ENCODE data around the gene PNMA8B. TPM values are rescaled to one million over a fixed set of nuclear protein-coding genes. Genes with fewer than 3 reads are reported as not detected.

PNMA8B gene
- total and polyA plus RNA-seq, 2 experiments from 2014 or later: 0.50 to 1.0 TPM

DNA sequence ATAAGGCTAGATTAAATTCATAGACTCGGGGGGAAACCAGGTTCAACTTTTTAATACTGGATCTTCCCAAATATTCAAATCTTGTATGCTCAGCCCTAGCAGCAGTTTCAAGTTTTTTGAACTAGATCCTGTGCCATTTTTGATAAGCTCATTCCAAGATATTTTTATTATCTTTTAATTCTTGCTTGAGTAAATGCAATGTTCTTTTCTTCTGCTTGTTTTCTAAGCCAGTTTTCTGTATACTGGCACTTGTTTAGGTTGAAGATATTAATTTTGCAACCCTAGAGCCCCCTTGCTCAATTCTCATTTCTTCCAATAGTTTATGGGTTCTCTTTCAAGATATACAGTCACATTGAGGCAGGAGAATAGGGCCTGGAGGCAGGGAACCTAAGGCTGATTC, 53.8 kb downstream of the PNMA8B start:
- Histone ChIP-seq H3K27me3 (no peaks in the 10 kb centered on the region), H3K4me2 (no peak overlapping the region), H3K79me2 (no peaks in the 10 kb centered on the region), H3K9me2 (replicated peaks; ENCODE audit: insufficient read depth) (no peaks in the 10 kb centered on the region), H3K4me3 (no peak overlapping the region), H2AFZ (no peak overlapping the region), H3K27ac (no peak overlapping the region), H3K4me1 (ENCODE audit: insufficient read depth) (peaks cover 6% of the 10 kb centered on the region), H4K20me1 (ENCODE audit: insufficient read depth, poor library complexity, severe bottlenecking) (no peaks in the 10 kb centered on the region), H3K9me3 (ENCODE audit: low read depth) (no peaks in the 10 kb centered on the region), H3K36me3 (replicated peaks; ENCODE audit: insufficient read depth, low read depth) (no peaks in the 10 kb centered on the region)
- 73% methylated on average over 1 of the region's 1 CpG for WGBS (ENCODE audit: low lambda C conversion rate, missing lambda C conversion rate)
- TF ChIP-seq EZH2phosphoT487 (IDR thresholded peaks at IDR 0.05; ENCODE audit: low read depth, severe bottlenecking, unreplicated experiment) (no peak), EZH2 (IDR thresholded peaks at IDR 0.05; ENCODE audit: borderline replicate concordance) (no peak)
- TF ChIP-seq, protein P1, sequence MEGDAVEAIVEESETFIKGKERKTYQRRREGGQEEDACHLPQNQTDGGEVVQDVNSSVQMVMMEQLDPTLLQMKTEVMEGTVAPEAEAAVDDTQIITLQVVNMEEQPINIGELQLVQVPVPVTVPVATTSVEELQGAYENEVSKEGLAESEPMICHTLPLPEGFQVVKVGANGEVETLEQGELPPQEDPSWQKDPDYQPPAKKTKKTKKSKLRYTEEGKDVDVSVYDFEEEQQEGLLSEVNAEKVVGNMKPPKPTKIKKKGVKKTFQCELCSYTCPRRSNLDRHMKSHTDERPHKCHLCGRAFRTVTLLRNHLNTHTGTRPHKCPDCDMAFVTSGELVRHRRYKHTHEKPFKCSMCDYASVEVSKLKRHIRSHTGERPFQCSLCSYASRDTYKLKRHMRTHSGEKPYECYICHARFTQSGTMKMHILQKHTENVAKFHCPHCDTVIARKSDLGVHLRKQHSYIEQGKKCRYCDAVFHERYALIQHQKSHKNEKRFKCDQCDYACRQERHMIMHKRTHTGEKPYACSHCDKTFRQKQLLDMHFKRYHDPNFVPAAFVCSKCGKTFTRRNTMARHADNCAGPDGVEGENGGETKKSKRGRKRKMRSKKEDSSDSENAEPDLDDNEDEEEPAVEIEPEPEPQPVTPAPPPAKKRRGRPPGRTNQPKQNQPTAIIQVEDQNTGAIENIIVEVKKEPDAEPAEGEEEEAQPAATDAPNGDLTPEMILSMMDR (IDR thresholded peaks at IDR 0.05; ENCODE audit: poor library complexity): no peak
- no peak for DNase-seq (ENCODE audit: low spot score)

Other genes with a start within 250 kb of the PNMA8B start
- gene HIF3A, start 198.8 kb downstream of the PNMA8B start, total RNA-seq: 54.6 and 56.8 TPM in 2 replicates
- 145 and 149 TPM in 2 replicates for gene HIF3A, start 198.8 kb downstream of the PNMA8B start, polyA plus RNA-seq
- 48.6 and 51.2 TPM in 2 replicates for gene PPP5C, start 148.8 kb downstream of the PNMA8B start, total RNA-seq
- gene PPP5C, start 148.8 kb downstream of the PNMA8B start, polyA plus RNA-seq: 67.6 and 68.8 TPM in 2 replicates
- gene CCDC8, start 82.3 kb downstream of the PNMA8B start, total RNA-seq: 36.4 and 51.7 TPM in 2 replicates
- 46.8 and 55.9 TPM in 2 replicates for gene CCDC8, start 82.3 kb downstream of the PNMA8B start, polyA plus RNA-seq
- 0.27 TPM in 1 of 2 replicates, not detected in the other for gene PNMA8C, start 66.9 kb downstream of the PNMA8B start, total RNA-seq
- not detected in 2 replicates for gene PNMA8C, start 66.9 kb downstream of the PNMA8B start, polyA plus RNA-seq
- gene PNMA8A, start 24.3 kb downstream of the PNMA8B start, total RNA-seq: 11.2 and 11.4 TPM in 2 replicates
- 5.5 and 6.4 TPM in 2 replicates for gene PNMA8A, start 24.3 kb downstream of the PNMA8B start, polyA plus RNA-seq
- 185 and 246 TPM in 2 replicates for gene CALM3, start 105.5 kb upstream of the PNMA8B start, total RNA-seq
- 220 and 237 TPM in 2 replicates for gene CALM3, start 105.5 kb upstream of the PNMA8B start, polyA plus RNA-seq
- gene PTGIR, start 129.2 kb upstream of the PNMA8B start, total RNA-seq: 3.2 and 5.2 TPM in 2 replicates
- gene PTGIR, start 129.2 kb upstream of the PNMA8B start, polyA plus RNA-seq: 3.4 and 4.8 TPM in 2 replicates
- not detected in 2 replicates for gene GNG8, start 140.3 kb upstream of the PNMA8B start, total RNA-seq
- gene GNG8, start 140.3 kb upstream of the PNMA8B start, polyA plus RNA-seq: 2.4 and 4.6 TPM in 2 replicates
- 12.7 and 18.4 TPM in 2 replicates for gene DACT3, start 165.3 kb upstream of the PNMA8B start, total RNA-seq
- gene DACT3, start 165.3 kb upstream of the PNMA8B start, polyA plus RNA-seq: 17.4 and 18.4 TPM in 2 replicates
- 15.6 and 29.5 TPM in 2 replicates for gene PRKD2, start 221.2 kb upstream of the PNMA8B start, total RNA-seq
- gene PRKD2, start 221.2 kb upstream of the PNMA8B start, polyA plus RNA-seq: 37.9 and 48.5 TPM in 2 replicates